ENCODE data around the gene ATP8B4.

Gene ATP8B4

GRCh38 chr15:50016951-50017350, 102.1 kb downstream of the ATP8B4 start:
- TF ChIP-seq CTCF (IDR thresholded peaks at IDR 0.05): no peak

GRCh38 chr15:50012790-50013189, 106.2 kb downstream of the ATP8B4 start:
- TF ChIP-seq CTCF (IDR thresholded peaks at IDR 0.05): no peak

- no peak for TF ChIP-seq CTCF (IDR thresholded peaks at IDR 0.05)
Measured at GRCh38 chr15:50009634-50010033, 109.4 kb downstream of the ATP8B4 start.

GRCh38 chr15:50003786-50004334, 115.2 kb downstream of the ATP8B4 start:
- TF ChIP-seq CTCF (IDR thresholded peaks at IDR 0.05): peak; percentile 87

- TF ChIP-seq CTCF (IDR thresholded peaks at IDR 0.05): no peak
Measured at GRCh38 chr15:49991587-49991986, 127.4 kb downstream of the ATP8B4 start.

- no peak for TF ChIP-seq CTCF (IDR thresholded peaks at IDR 0.05)
Measured at GRCh38 chr15:49990835-49991545, 128.0 kb downstream of the ATP8B4 start.

GRCh38 chr15:49989498-49989897, 129.5 kb downstream of the ATP8B4 start:
- TF ChIP-seq CTCF (IDR thresholded peaks at IDR 0.05): no peak
